Naive thymus-derived CD4-positive, alpha-beta T cell (primary cell): Measurements from ENCODE around the gene PITPNM1. TPM values are rescaled to one million over a fixed set of nuclear protein-coding genes. Genes with fewer than 3 reads are reported as not detected.

Experiments used
- ATAC-seq: fragments of 150-1000 bp; cut with Tn5 transposase; 2 replicates; pipeline ENCODE4 v1.10.0; 2021; ENCODE audit warnings: mild to moderate bottlenecking, moderate library complexity
- CTCF ChIA-PET: fragments of 350-600 bp; sonication (Branson Sonifier 250); formaldehyde crosslinking; loops from one replicate; lab custom pipeline; 2021; ENCODE audit warnings: antibody characterized with exemption; lab: Charles Lee
- POLR2A ChIA-PET: fragments of 350-600 bp; sonication (Branson Sonifier 250); formaldehyde crosslinking; loops from one replicate; lab custom pipeline; 2021; ENCODE audit warnings: antibody characterized with exemption, inconsistent platforms; lab: Charles Lee
- DNase-seq, 9 donors: peaks; one replicate each; pipeline versions ENCODE4 v3.0.0 to v3.0.0-alpha.2; 2020 to 2022; ENCODE audit warnings: mixed read lengths in 1 of 9
- H3K27ac ChIP-seq: one replicate; pipeline ENCODE4 v1.7.0; 2013; ENCODE audit warnings: mild to moderate bottlenecking, low read depth, low read length, moderate library complexity
- H3K27me3 ChIP-seq, 2 donors: one replicate each; pipeline ENCODE4 v1.7.0; 2013; ENCODE audit warnings: low read length in 2 of 2, mild to moderate bottlenecking in 2 of 2, moderate library complexity in 2 of 2; ENCODE audit not compliant: control insufficient read depth in 2 of 2, insufficient read depth in 2 of 2
- H3K36me3 ChIP-seq, 3 experiments: 1 replicate in 2 of 3; 2 replicates in 1 of 3; pipeline ENCODE4 v1.7.0; 2013; ENCODE audit warnings: low read length in 3 of 3, mild to moderate bottlenecking in 3 of 3, moderate library complexity in 1 of 3; ENCODE audit not compliant: insufficient read depth in 3 of 3, control insufficient read depth in 2 of 3
- H3K4me1 ChIP-seq, 2 donors: one replicate each; pipeline ENCODE4 v1.7.0; 2013; ENCODE audit warnings: low read length in 2 of 2, mild to moderate bottlenecking in 2 of 2, moderate library complexity in 1 of 2; ENCODE audit not compliant: control insufficient read depth in 2 of 2, insufficient read depth in 2 of 2
- H3K4me3 ChIP-seq: 2 replicates; pipeline ENCODE4 v1.7.0; 2013; ENCODE audit warnings: mild to moderate bottlenecking, low read length
- H3K9me3 ChIP-seq, 3 experiments: 1 replicate in 2 of 3; 2 replicates in 1 of 3; pipeline ENCODE4 v1.7.0; 2013; ENCODE audit warnings: low read length in 3 of 3; ENCODE audit not compliant: control insufficient read depth in 2 of 3
- H3K27ac Mint-ChIP-seq, 9 donors: one replicate each; pipeline ENCODE4 v1.8.0; 2020 to 2022; ENCODE audit warnings: mixed read lengths in 9 of 9, mild to moderate bottlenecking in 8 of 9, moderate library complexity in 5 of 9, inconsistent platforms in 2 of 9
- H3K27me3 Mint-ChIP-seq, 5 donors: one replicate each; pipeline ENCODE4 v1.8.0; 2021 to 2022; ENCODE audit warnings: mixed read lengths in 5 of 5, mild to moderate bottlenecking in 1 of 5
- H3K36me3 Mint-ChIP-seq, 5 donors: one replicate each; pipeline ENCODE4 v1.8.0; 2020 to 2022; ENCODE audit warnings: mixed read lengths in 5 of 5, mild to moderate bottlenecking in 3 of 5, inconsistent platforms in 1 of 5
- H3K4me1 Mint-ChIP-seq, 7 donors: one replicate each; pipeline ENCODE4 v1.8.0; 2020 to 2022; ENCODE audit warnings: mixed read lengths in 7 of 7, mild to moderate bottlenecking in 3 of 7, inconsistent platforms in 1 of 7
- H3K4me3 Mint-ChIP-seq, 10 donors: one replicate each; pipeline ENCODE4 v1.8.0; 2020 to 2022; ENCODE audit warnings: mild to moderate bottlenecking in 10 of 10, mixed read lengths in 10 of 10, moderate library complexity in 6 of 10, inconsistent platforms in 2 of 10
- H3K9me3 Mint-ChIP-seq, 11 donors: one replicate each; pipeline ENCODE4 v1.8.0; 2020 to 2022; ENCODE audit warnings: mixed read lengths in 11 of 11, mild to moderate bottlenecking in 4 of 11, inconsistent platforms in 1 of 11, moderate library complexity in 1 of 11
- intact Hi-C, 2 donors: fragments of 100-400 bp; cut with micrococcal nuclease; formaldehyde crosslinking; loops; one replicate each; pipeline ENCODE4 v1.15.1; 2023
- polyA plus RNA-seq, 2 donors: library from polyadenylated mRNA; unstranded; fragments of 300-500 nt; fragmentation: Illumina TruSeq; gene quantifications; one replicate each; pipeline ENCODE4 v1.2.3, GENCODE V29; 2021
- total RNA-seq, 6 experiments: library from RNA in 5 of 6; stranded (reverse) in 5 of 6; gene quantifications; 1 replicate in 5 of 6; 2 replicates in 1 of 6; pipeline ENCODE4 v1.2.3 and lab custom pipeline; 2021 to 2026

Gene PITPNM1
- total and polyA plus RNA-seq, 7 experiments from 2014 or later, result 9.5 to 133 (median 92.4) TPM

- H3K9me3 ChIP-seq, result no peaks in the 10 kb centered on the region
- H3K4me3 Mint-ChIP-seq, result no peak overlapping the region
- H3K27me3 ChIP-seq, result no peaks in the 10 kb centered on the region
- ChIA-PET CTCF (interaction anchor here (0.6 kb wide), 1 partner anchor 566 kb away, joined by 4 read pairs; no protein-coding TSS in a partner anchor), POLR2A (no interaction called here)
- no peaks in the 10 kb centered on the region for H3K4me1 ChIP-seq
- no peak overlapping the region for H3K27ac Mint-ChIP-seq
- peaks cover 0 to 2% (median 0%) of the 10 kb centered on the region in 7 donors for H3K4me1 Mint-ChIP-seq
- no peaks in the 10 kb centered on the region for H3K36me3 Mint-ChIP-seq
- peaks cover 0 to 2% (median 0%) of the 10 kb centered on the region in 11 donors for H3K9me3 Mint-ChIP-seq
- ATAC-seq (no peak), DNase-seq (no peak)
- H3K27ac ChIP-seq, result no peak overlapping the region
- intact Hi-C loops, result no loop called here
- peaks cover 0 to 5% (median 0%) of the 10 kb centered on the region in 5 donors for H3K27me3 Mint-ChIP-seq
- no peak overlapping the region for H3K4me3 ChIP-seq
- H3K36me3 ChIP-seq, result no peaks in the 10 kb centered on the region
Observed at GRCh38 chr11:67521924-67522323, 16.8 kb upstream of the PITPNM1 start.

- no peaks in the 10 kb centered on the region for H3K36me3 Mint-ChIP-seq
- H3K27me3 ChIP-seq, result no peaks in the 10 kb centered on the region
- ChIA-PET POLR2A (no interaction called here), CTCF (interaction anchor here (0.6 kb wide), 2 partner anchors 11 to 565 kb away, joined by 3 to 4 read pairs; no protein-coding TSS in a partner anchor)
- ATAC-seq, result no peak
- peaks cover 0 to 2% (median 0%) of the 10 kb centered on the region in 7 donors for H3K4me1 Mint-ChIP-seq
- H3K27ac Mint-ChIP-seq, result no peak overlapping the region
- no peaks in the 10 kb centered on the region for H3K36me3 ChIP-seq
- H3K4me3 ChIP-seq, result no peak overlapping the region
- intact Hi-C loops, result no loop called here
- H3K9me3 Mint-ChIP-seq, result no peaks in the 10 kb centered on the region
- H3K27me3 Mint-ChIP-seq, result peaks cover 0 to 5% (median 0%) of the 10 kb centered on the region in 5 donors
- H3K27ac ChIP-seq, result no peak overlapping the region
- H3K4me3 Mint-ChIP-seq, result no peak overlapping the region
- DNase-seq, result no peak
- no peaks in the 10 kb centered on the region for H3K9me3 ChIP-seq
- no peaks in the 10 kb centered on the region for H3K4me1 ChIP-seq
Observed at GRCh38 chr11:67520856-67521824, 16.0 kb upstream of the PITPNM1 start.

GRCh38 chr11:67519726-67520125 is 14.6 kb upstream of the PITPNM1 start:
- ATAC-seq, result no peak
- intact Hi-C loops, result no loop called here
- peak overlapping the region in 1 of 9 donors; percentile 46 for H3K27ac Mint-ChIP-seq
- no peak overlapping the region for H3K4me3 ChIP-seq
- H3K27me3 ChIP-seq, result no peaks in the 10 kb centered on the region
- POLR2A ChIA-PET, result no interaction called here
- no peaks in the 10 kb centered on the region for H3K9me3 Mint-ChIP-seq
- H3K4me3 Mint-ChIP-seq, result no peak overlapping the region
- H3K36me3 Mint-ChIP-seq, result no peaks in the 10 kb centered on the region
- no peaks in the 10 kb centered on the region for H3K4me1 ChIP-seq
- H3K27ac ChIP-seq, result no peak overlapping the region
- H3K9me3 ChIP-seq, result no peaks in the 10 kb centered on the region
- no peaks in the 10 kb centered on the region for H3K36me3 ChIP-seq
- H3K4me1 Mint-ChIP-seq, result peaks cover 0 to 1% (median 0%) of the 10 kb centered on the region in 7 donors
- DNase-seq, result no peak
- CTCF ChIA-PET, result no interaction called here
- H3K27me3 Mint-ChIP-seq, result peaks cover 0 to 6% (median 0%) of the 10 kb centered on the region in 5 donors

GRCh38 chr11:67517784-67518552 is 12.8 kb upstream of the PITPNM1 start:
- no peak for DNase-seq
- H3K36me3 Mint-ChIP-seq, result no peaks in the 10 kb centered on the region

GRCh38 chr11:67516806-67517205 is 11.6 kb upstream of the PITPNM1 start:
- POLR2A ChIA-PET, result no interaction called here
- intact Hi-C loops, result no loop called here
- H3K36me3 ChIP-seq, result no peaks in the 10 kb centered on the region
- Mint-ChIP-seq H3K4me3 (no peak overlapping the region), H3K4me1 (no peaks in the 10 kb centered on the region), H3K27ac (no peak overlapping the region), H3K36me3 (no peaks in the 10 kb centered on the region), H3K9me3 (no peaks in the 10 kb centered on the region), H3K27me3 (peaks cover 0 to 22% (median 0%) of the 10 kb centered on the region in 5 donors)
- H3K27ac ChIP-seq, result no peak overlapping the region
- no peaks in the 10 kb centered on the region for H3K9me3 ChIP-seq
- ATAC-seq (no peak), DNase-seq (no peak)
- no peak overlapping the region for H3K4me3 ChIP-seq
- CTCF ChIA-PET, result no interaction called here
- no peaks in the 10 kb centered on the region for H3K27me3 ChIP-seq
- no peaks in the 10 kb centered on the region for H3K4me1 ChIP-seq

More at GRCh38 chr11:67517784-67518552, 12.8 kb upstream of the PITPNM1 start:
- intact Hi-C loops, result no loop called here
- CTCF ChIA-PET, result no interaction called here
- no peaks in the 10 kb centered on the region for H3K9me3 Mint-ChIP-seq
- Histone ChIP-seq H3K36me3 (no peaks in the 10 kb centered on the region), H3K27me3 (no peaks in the 10 kb centered on the region), H3K4me1 (no peaks in the 10 kb centered on the region), H3K27ac (no peak overlapping the region), H3K4me3 (no peak overlapping the region), H3K9me3 (no peaks in the 10 kb centered on the region)
- H3K4me3 Mint-ChIP-seq, result no peak overlapping the region
- no peaks in the 10 kb centered on the region for H3K4me1 Mint-ChIP-seq
- peaks cover 0 to 14% (median 0%) of the 10 kb centered on the region in 5 donors for H3K27me3 Mint-ChIP-seq
- POLR2A ChIA-PET, result interaction anchor here (0.6 to 1.0 kb wide), 2 partner anchors 61 to 66 kb away, joined by 3 read pairs; no protein-coding TSS in a partner anchor
- no peak overlapping the region for H3K27ac Mint-ChIP-seq
- no peak for ATAC-seq

GRCh38 chr11:67514116-67514515 is 9.0 kb upstream of the PITPNM1 start:
- Mint-ChIP-seq H3K27me3 (peaks cover 0 to 31% (median 0%) of the 10 kb centered on the region in 5 donors), H3K9me3 (no peaks in the 10 kb centered on the region), H3K4me1 (peaks cover 1 to 7% (median 2%) of the 10 kb centered on the region in 7 donors), H3K36me3 (no peaks in the 10 kb centered on the region), H3K27ac (no peak overlapping the region), H3K4me3 (no peak overlapping the region)
- ChIA-PET CTCF (no interaction called here), POLR2A (interaction anchor here (0.6 kb wide), 1 partner anchor 103 kb away, joined by 3 read pairs; no protein-coding TSS in a partner anchor)
- Histone ChIP-seq H3K4me1 (peaks cover 0 to 2% of the 10 kb centered on the region in 2 donors), H3K36me3 (no peaks in the 10 kb centered on the region), H3K4me3 (no peak overlapping the region), H3K9me3 (no peaks in the 10 kb centered on the region), H3K27me3 (no peaks in the 10 kb centered on the region), H3K27ac (no peak overlapping the region)
- intact Hi-C loops, result no loop called here
- DNase-seq, result no peak
- no peak for ATAC-seq
